ENCODE measurements around the gene RPL10.

GRCh38 chrX:154397888-154398667 is at the start of gene RPL10:
- TF ChIP-seq CTCF (IDR thresholded peaks at IDR 0.05) (no peak), POLR2A (IDR thresholded peaks at IDR 0.05) (peak in 1 of 2 donors; percentile 91)

Measured in heart left ventricle (tissue), 13 donors.